Stomach (tissue), 9 donors: ENCODE measurements around the gene SNX20. TPM values are rescaled to one million over a fixed set of nuclear protein-coding genes. Genes with fewer than 3 reads are reported as not detected.
A peak's percentile ranks its signal among the peaks of the same experiment; 100 is the strongest.

Experiments used
- DNase-seq, 2 donors: peaks; one replicate each; pipeline versions ENCODE4 v3.0.0 to v3.0.0-alpha.2; 2013 to 2019
- H3K27ac ChIP-seq, 5 donors: fragments of 200-600 bp in 4 of 5; sonication (generic) in 4 of 5; one replicate each; pipeline ENCODE4 v1.5.1; 2013 to 2019; ENCODE audit warnings: mild to moderate bottlenecking in 1 of 5, moderate library complexity in 1 of 5
- H3K27me3 ChIP-seq, 3 donors: fragments of 200-600 bp; sonication (generic); one replicate each; pipeline ENCODE4 v1.5.1; 2017 to 2019; ENCODE audit warnings: mixed run types in 1 of 3
- H3K36me3 ChIP-seq, 4 donors: fragments of 200-600 bp; sonication (generic); 1 replicate in 3 of 4; 2 replicates in 1 of 4; pipeline ENCODE4 v1.5.1; 2016 to 2019
- H3K4me1 ChIP-seq, 4 donors: fragments of 200-600 bp; sonication (generic); one replicate each; pipeline ENCODE4 v1.5.1; 2016 to 2019
- H3K4me3 ChIP-seq, 4 donors: fragments of 200-600 bp; sonication (generic) in 3 of 4; one replicate each; pipeline ENCODE4 v1.5.1; 2016 to 2019; ENCODE audit warnings: mild to moderate bottlenecking in 1 of 4
- H3K9me3 ChIP-seq, 4 donors: fragments of 200-600 bp; sonication (generic); one replicate each; pipeline ENCODE4 v1.5.1; 2016 to 2019
- EP300 ChIP-seq: sonication (generic); formaldehyde crosslinking; IDR thresholded peaks from one replicate; pipeline ENCODE4 v1.6.1; 2017; ENCODE audit warnings: antibody characterized with exemption
- POLR2A ChIP-seq, 4 donors: fragments of 450-650 bp; IDR thresholded peaks; one replicate each; pipeline ENCODE4 v1.6.1; 2016; ENCODE audit warnings: antibody characterized with exemption in 4 of 4, control low read depth in 2 of 4, mild to moderate bottlenecking in 1 of 4, moderate library complexity in 1 of 4
- POLR2AphosphoS5 ChIP-seq, 3 donors: sonication (generic); formaldehyde crosslinking; IDR thresholded peaks; one replicate each; pipeline ENCODE4 v1.6.1; 2016; ENCODE audit warnings: antibody characterized with exemption in 3 of 3
- WGBS, 5 donors: extraction: QIAGEN DNeasy Blood & Tissue Kit in 3 of 5; methylation state at CpG; one replicate each; pipeline versions ENCODE4 v1.1.5 to v1.1.7; 2013 to 2018; 5-methylcytosine and 5-hydroxymethylcytosine counted together
- intact Hi-C: fragments of 100-400 bp; cut with DNase I; formaldehyde crosslinking; loops from one replicate; pipeline ENCODE4 v1.15.1; 2023; ENCODE audit warnings: low total_unique reads
- polyA plus RNA-seq, 3 donors: library from polyadenylated mRNA; stranded (reverse); fragments of 200-250 nt; gene quantifications; one replicate each; pipeline ENCODE4 v1.2.3, GENCODE V29; 2013
- total RNA-seq, 5 donors: library from RNA; depleted of rRNA; stranded (reverse); fragments of >200 nt; gene quantifications; one replicate each; pipeline versions ENCODE4 v1.1.0 to v1.2.3, GENCODE V29; 2014 to 2016
- TF ChIP-seq, protein P1 (sequence below), 7 experiments: fragments of 450-650 bp in 4 of 7; fragments of 200-600 bp in 3 of 7; sonication (generic) in 3 of 7; IDR thresholded peaks; one replicate each; pipeline ENCODE4 v1.5.1; 2016 to 2019; ENCODE audit warnings: antibody characterized with exemption in 7 of 7, control low read depth in 2 of 7, mild to moderate bottlenecking in 1 of 7
- donor health status: healthy with polysubstance abuse.
- donor health status: Bipolar disorder and iron deficiency.
- donor health status: healthy.

SNX20 gene
- total and polyA plus RNA-seq, 8 donors: 0.29 to 7.4 (median 1.1) TPM; not detected in 1

DNA sequence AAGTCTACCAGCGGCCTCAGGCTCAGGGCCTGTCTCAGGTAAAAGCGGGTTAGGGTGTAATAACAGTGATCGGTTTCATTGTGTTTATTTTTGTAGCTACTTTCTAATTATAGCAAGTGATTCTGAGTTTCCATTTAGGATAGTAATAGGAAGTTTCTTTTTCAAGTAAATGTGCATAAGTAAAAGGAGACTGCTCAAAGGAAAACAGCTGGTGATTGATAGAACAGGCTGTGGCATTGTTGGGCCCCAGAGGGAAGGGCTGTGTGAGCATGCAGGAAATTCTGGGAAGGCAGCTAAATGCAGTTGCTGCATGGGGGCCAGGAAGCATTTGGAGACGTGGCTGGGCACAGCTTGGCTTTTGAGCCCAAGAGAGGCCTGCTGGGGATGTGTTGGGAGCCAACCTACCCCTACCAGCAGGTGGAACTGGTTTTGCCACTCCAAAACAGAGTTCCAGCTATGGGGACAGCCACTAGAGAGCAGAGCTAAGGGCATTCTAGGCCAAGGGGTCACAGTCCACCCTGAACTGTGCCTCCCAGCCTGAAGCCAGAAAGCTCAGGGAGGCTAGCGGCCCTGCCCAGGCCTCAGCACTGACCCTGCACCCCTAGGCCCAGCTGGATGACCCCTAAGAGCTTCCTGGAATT is 12.6 kb downstream of the SNX20 start:
- Histone ChIP-seq H3K4me1 (peaks cover 0 to 29% (median 18%) of the 10 kb centered on the region in 4 donors), H3K4me3 (no peak overlapping the region), H3K27ac (peak overlapping the region in 3 of 5 donors; percentile 25 to 58 (median 34)), H3K9me3 (peaks cover 0 to 25% (median 19%) of the 10 kb centered on the region in 4 donors), H3K36me3 (peaks cover 0 to 11% (median 7%) of the 10 kb centered on the region in 4 donors), H3K27me3 (peaks cover 0 to 6% (median 0%) of the 10 kb centered on the region in 3 donors)
- TF ChIP-seq POLR2A (IDR thresholded peaks at IDR 0.05) (no peak), POLR2AphosphoS5 (IDR thresholded peaks at IDR 0.05) (no peak), EP300 (no peak)
- TF ChIP-seq, protein P1, sequence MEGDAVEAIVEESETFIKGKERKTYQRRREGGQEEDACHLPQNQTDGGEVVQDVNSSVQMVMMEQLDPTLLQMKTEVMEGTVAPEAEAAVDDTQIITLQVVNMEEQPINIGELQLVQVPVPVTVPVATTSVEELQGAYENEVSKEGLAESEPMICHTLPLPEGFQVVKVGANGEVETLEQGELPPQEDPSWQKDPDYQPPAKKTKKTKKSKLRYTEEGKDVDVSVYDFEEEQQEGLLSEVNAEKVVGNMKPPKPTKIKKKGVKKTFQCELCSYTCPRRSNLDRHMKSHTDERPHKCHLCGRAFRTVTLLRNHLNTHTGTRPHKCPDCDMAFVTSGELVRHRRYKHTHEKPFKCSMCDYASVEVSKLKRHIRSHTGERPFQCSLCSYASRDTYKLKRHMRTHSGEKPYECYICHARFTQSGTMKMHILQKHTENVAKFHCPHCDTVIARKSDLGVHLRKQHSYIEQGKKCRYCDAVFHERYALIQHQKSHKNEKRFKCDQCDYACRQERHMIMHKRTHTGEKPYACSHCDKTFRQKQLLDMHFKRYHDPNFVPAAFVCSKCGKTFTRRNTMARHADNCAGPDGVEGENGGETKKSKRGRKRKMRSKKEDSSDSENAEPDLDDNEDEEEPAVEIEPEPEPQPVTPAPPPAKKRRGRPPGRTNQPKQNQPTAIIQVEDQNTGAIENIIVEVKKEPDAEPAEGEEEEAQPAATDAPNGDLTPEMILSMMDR (IDR thresholded peaks at IDR 0.05): peak in 1 of 7 experiments; percentile 6
- intact Hi-C loops: loop anchor here (10.0 kb wide), 1 partner anchor 294 kb away; no protein-coding TSS in a partner anchor
- DNase-seq: peak; percentile 56 to 68
- WGBS, 5 donors: 41 to 56% (median 44%) methylated on average over 5 of the region's 5 CpGs

DNA sequence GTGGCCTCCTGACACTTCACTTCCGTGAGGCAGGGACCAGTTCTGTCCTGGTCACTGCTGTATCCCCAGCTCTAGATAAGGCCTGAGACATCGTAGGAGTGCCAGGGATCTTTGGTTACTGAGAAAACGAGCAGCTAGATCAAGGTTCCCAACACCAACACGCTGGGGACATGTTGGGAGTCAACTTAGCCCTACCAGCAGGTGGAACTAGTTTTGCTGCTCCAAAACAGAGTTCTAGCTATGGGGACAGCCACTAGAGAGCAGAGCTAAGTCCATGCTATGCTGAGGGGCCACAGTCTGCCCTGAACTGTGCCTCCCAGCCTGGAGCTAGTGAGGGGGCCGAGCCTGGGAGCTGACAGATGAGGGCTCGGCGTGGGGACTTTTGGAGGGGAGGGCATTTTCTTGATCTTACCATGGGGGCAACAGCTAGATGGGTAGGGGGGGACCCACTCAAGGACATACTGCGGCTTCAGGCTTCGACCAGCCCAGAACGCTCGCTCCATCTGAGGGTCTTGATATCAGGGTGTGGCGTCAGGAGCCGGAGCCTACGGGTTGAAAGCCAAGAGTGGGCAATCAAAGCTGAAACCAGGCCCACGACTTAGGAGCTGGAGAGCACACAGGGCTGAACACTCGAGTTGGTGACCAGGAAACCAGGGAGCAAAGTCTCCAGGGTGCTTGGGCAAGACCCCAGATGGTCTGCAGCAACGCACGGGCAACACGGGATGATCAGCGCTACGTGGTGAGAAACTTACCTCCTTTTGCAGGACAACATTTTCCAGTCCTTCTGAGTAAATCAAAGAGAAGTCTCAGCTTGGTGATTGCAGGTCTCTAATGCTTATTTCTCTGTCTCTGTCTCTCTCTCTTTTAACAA is 13.4 kb downstream of the SNX20 start:
- peak overlapping the region in 2 of 5 donors; percentile 34 to 58 for H3K27ac ChIP-seq
- TF ChIP-seq POLR2AphosphoS5 (IDR thresholded peaks at IDR 0.05): no peak
- TF ChIP-seq EP300: no peak
- TF ChIP-seq, protein P1 (IDR thresholded peaks at IDR 0.05): no peak
- no peak for TF ChIP-seq POLR2A (IDR thresholded peaks at IDR 0.05)
- intact Hi-C loops: loop anchor here (10.0 kb wide), 1 partner anchor 293 kb away; no protein-coding TSS in a partner anchor
- 82 to 89% (median 83%) methylated on average over 19 to 21 of the region's 21 CpGs for WGBS, 5 donors
- peak in 1 of 2 donors; percentile 34 for DNase-seq
- H3K4me1 ChIP-seq: peaks cover 0 to 29% (median 18%) of the 10 kb centered on the region in 4 donors
- no peak overlapping the region for H3K4me3 ChIP-seq
- peaks cover 0 to 3% (median under 1%) of the 10 kb centered on the region in 4 donors for H3K36me3 ChIP-seq
- H3K9me3 ChIP-seq: peaks cover 0 to 17% (median 12%) of the 10 kb centered on the region in 4 donors
- no peaks in the 10 kb centered on the region for H3K27me3 ChIP-seq

DNA sequence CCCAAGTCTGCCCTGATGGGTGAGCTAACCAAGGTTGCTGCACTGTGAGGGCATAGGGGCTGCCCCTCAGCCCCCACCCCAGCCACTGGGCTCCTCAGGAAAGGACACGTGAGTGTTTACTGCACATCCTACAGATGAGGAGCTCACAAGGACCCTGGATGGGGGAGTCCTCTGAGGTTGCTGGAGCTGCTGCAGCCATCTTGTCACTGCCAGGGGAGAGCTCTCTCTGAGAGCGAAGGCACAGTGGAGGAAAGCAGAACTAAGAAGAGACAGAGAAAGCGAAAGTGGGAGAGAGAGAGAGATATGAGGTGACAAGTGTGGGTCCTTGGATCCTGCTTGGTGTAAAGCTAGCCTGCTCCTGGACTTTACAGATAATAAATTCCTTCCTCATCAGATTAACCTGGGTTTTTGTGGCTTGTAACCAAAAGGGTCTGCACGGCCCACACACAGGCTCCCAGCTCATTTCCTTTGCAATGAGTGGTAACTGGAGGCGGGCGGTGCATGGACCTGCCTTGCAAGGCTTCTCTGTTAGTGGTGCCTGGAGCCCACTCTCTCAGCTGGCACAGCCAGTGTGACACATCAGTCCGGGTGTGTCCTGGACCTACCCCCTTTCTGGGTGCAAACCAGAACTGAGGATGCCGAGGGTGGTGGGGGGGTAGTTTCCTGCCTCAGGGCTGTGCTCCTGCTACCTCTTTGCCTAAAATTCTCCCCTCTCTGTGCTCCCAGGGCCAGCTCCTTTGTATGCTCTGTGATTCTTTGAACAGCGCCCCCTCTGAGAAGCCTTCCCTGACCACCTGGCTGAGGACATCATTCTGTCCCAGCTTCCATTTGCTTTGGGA is 14.2 kb downstream of the SNX20 start:
- Histone ChIP-seq H3K27ac (peak overlapping the region in 1 of 5 donors; percentile 4), H3K9me3 (peaks cover 0 to 9% (median 4%) of the 10 kb centered on the region in 4 donors), H3K27me3 (no peaks in the 10 kb centered on the region), H3K36me3 (no peaks in the 10 kb centered on the region), H3K4me1 (peaks cover 0 to 29% (median 18%) of the 10 kb centered on the region in 4 donors), H3K4me3 (peak overlapping the region in 1 of 4 donors; percentile 7)
- no peak for DNase-seq
- intact Hi-C loops: loop anchor here (10.0 kb wide), 1 partner anchor 292 kb away; no protein-coding TSS in a partner anchor
- WGBS, 5 donors: 66 to 77% (median 75%) methylated on average over 9 of the region's 9 CpGs
- TF ChIP-seq, protein P1 (IDR thresholded peaks at IDR 0.05): no peak
